PC-9 (cell line): ENCODE measurements around the gene FGFR2. TPM values are rescaled to one million over a fixed set of nuclear protein-coding genes. Genes with fewer than 3 reads are reported as not detected.

Experiments used
- BruUV-seq: library from RNA; stranded (reverse); fragments of 400-500 nt; replicated peaks from 2 replicates; lab custom pipeline; 2021; lab: Mats Ljungman, UMichigan
- CTCF ChIA-PET: fragments of 300-600 bp; sonication (Branson Sonifier 250); formaldehyde crosslinking; loops from one replicate; lab custom pipeline; 2022; ENCODE audit warnings: antibody characterized with exemption; lab: Charles Lee
- POLR2A ChIA-PET: fragments of 300-600 bp; sonication (Branson Sonifier 250); formaldehyde crosslinking; loops from one replicate; lab custom pipeline; 2022; ENCODE audit warnings: antibody characterized with exemption; ENCODE audit not compliant: unreplicated experiment; lab: Charles Lee
- DNase-seq, 2 experiments: peaks; one replicate each; pipeline versions ENCODE4 v3.0.0 to v3.0.0-alpha.2; 2015 to 2022; ENCODE audit warnings: mixed read lengths in 1 of 2
- H2AFZ ChIP-seq: fragments of 200-600 bp; sonication (generic); 2 replicates; pipeline ENCODE4 v1.8.1; 2017; ENCODE audit warnings: antibody characterized with exemption
- H3F3A ChIP-seq: fragments of 200-600 bp; sonication (generic); 2 replicates; pipeline ENCODE4 v1.8.1; 2017; ENCODE audit warnings: antibody characterized with exemption, mild to moderate bottlenecking, low read depth; ENCODE audit not compliant: insufficient read depth
- H3K27ac ChIP-seq: fragments of 200-600 bp; sonication (generic); 2 replicates; pipeline ENCODE4 v1.6.1; 2016; ENCODE audit warnings: mixed run types
- H3K27me3 ChIP-seq: fragments of 200-600 bp; sonication (generic); 2 replicates; pipeline ENCODE4 v1.6.1; 2016; ENCODE audit warnings: low read depth, mixed run types; ENCODE audit not compliant: insufficient read depth
- H3K36me3 ChIP-seq: fragments of 200-600 bp; sonication (generic); 2 replicates; pipeline ENCODE4 v1.6.1; 2016; ENCODE audit warnings: low read depth, mixed run types
- H3K4me1 ChIP-seq: fragments of 200-600 bp; sonication (generic); replicated peaks from 2 replicates; pipeline ENCODE4 v1.6.1; 2016; ENCODE audit warnings: mixed run types; ENCODE audit not compliant: insufficient read depth
- H3K4me2 ChIP-seq: fragments of 200-600 bp; sonication (generic); 2 replicates; pipeline ENCODE4 v1.6.1; 2017; ENCODE audit warnings: mixed run types
- H3K4me3 ChIP-seq: fragments of 200-600 bp; sonication (generic); 2 replicates; pipeline ENCODE4 v1.6.1; 2016; ENCODE audit warnings: mixed run types
- H3K79me2 ChIP-seq: fragments of 200-600 bp; sonication (generic); 2 replicates; pipeline ENCODE4 v1.6.1; 2017; ENCODE audit warnings: low read depth, mixed run types
- H3K9me2 ChIP-seq: fragments of 200-600 bp; sonication (generic); 2 replicates; pipeline ENCODE4 v1.8.1; 2017; ENCODE audit warnings: mild to moderate bottlenecking; ENCODE audit not compliant: insufficient read depth
- H3K9me3 ChIP-seq: fragments of 200-600 bp; sonication (generic); 2 replicates; pipeline ENCODE4 v1.8.1; 2016; ENCODE audit warnings: low read depth; ENCODE audit not compliant: insufficient read depth
- H4K20me1 ChIP-seq: fragments of 200-600 bp; sonication (generic); 2 replicates; pipeline ENCODE4 v1.8.1; 2017; ENCODE audit not compliant: insufficient read depth
- CTCF ChIP-seq: fragments of 200-600 bp; sonication (generic); conservative IDR thresholded peaks from 2 replicates; pipeline ENCODE4 v1.6.1; 2017; ENCODE audit warnings: mixed run types, antibody characterized with exemption, mild to moderate bottlenecking, moderate library complexity
- EZH2 ChIP-seq: fragments of 200-600 bp; sonication (generic); IDR thresholded peaks from 2 replicates; pipeline ENCODE4 v1.8.0; 2017; ENCODE audit warnings: antibody characterized with exemption, low read depth
- intact Hi-C: fragments of 100-400 bp; cut with micrococcal nuclease; formaldehyde crosslinking; loops from one replicate; pipeline ENCODE4 v1.10.0; 2022; ENCODE audit not compliant: unreplicated experiment
- total RNA-seq: library from RNA; stranded (reverse); gene quantifications from 2 replicates; pipeline ENCODE4 v1.2.3, GENCODE V29; 2021

Gene FGFR2
- total RNA-seq, 1 experiment from 2014 or later = not detected

GRCh38 chr10:121468726-121469125 is 129.5 kb downstream of the FGFR2 start:
- H3K79me2 ChIP-seq = no peaks in the 10 kb centered on the region
- H3K9me2 ChIP-seq = no peaks in the 10 kb centered on the region
- peaks cover 53% of the 10 kb centered on the region for H3K27me3 ChIP-seq
- no peak overlapping the region for H2AFZ ChIP-seq
- no peaks in the 10 kb centered on the region for H3K4me1 ChIP-seq
- intact Hi-C loops = no loop called here
- H3F3A ChIP-seq = no peaks in the 10 kb centered on the region
- no peaks in the 10 kb centered on the region for H3K9me3 ChIP-seq
- TF ChIP-seq EZH2 = no peak
- TF ChIP-seq CTCF = no peak
- no peak for DNase-seq
- POLR2A ChIA-PET = no interaction called here
- no peak overlapping the region for H3K27ac ChIP-seq
- no peak overlapping the region for H3K4me2 ChIP-seq
- no peaks in the 10 kb centered on the region for H3K36me3 ChIP-seq
- H3K4me3 ChIP-seq = no peak overlapping the region
- CTCF ChIA-PET = no interaction called here
- BruUV-seq = no TSS peak
- H4K20me1 ChIP-seq = no peaks in the 10 kb centered on the region

- Histone ChIP-seq H2AFZ (no peak overlapping the region), H3K4me3 (no peak overlapping the region), H4K20me1 (no peaks in the 10 kb centered on the region), H3K9me2 (no peaks in the 10 kb centered on the region), H3K27me3 (peaks cover 59% of the 10 kb centered on the region), H3F3A (no peaks in the 10 kb centered on the region), H3K4me1 (no peaks in the 10 kb centered on the region), H3K79me2 (no peaks in the 10 kb centered on the region), H3K4me2 (no peak overlapping the region), H3K9me3 (no peaks in the 10 kb centered on the region), H3K27ac (no peak overlapping the region), H3K36me3 (no peaks in the 10 kb centered on the region)
- TF ChIP-seq EZH2 = no peak
- no peak for TF ChIP-seq CTCF
- DNase-seq = no peak
- ChIA-PET CTCF (no interaction called here), POLR2A (no interaction called here)
- BruUV-seq = no TSS peak
- intact Hi-C loops = no loop called here
These were observed 131.8 kb downstream of the FGFR2 start for GRCh38 chr10:121466424-121466823.

- Histone ChIP-seq H3K27ac (no peak overlapping the region), H3F3A (no peaks in the 10 kb centered on the region), H3K27me3 (peaks cover 64% of the 10 kb centered on the region), H3K4me1 (no peaks in the 10 kb centered on the region), H3K4me2 (no peak overlapping the region), H3K4me3 (no peak overlapping the region), H3K9me3 (no peaks in the 10 kb centered on the region), H3K36me3 (no peaks in the 10 kb centered on the region), H3K9me2 (no peaks in the 10 kb centered on the region), H4K20me1 (no peaks in the 10 kb centered on the region), H3K79me2 (no peaks in the 10 kb centered on the region), H2AFZ (no peak overlapping the region)
- no peak for DNase-seq
- ChIA-PET POLR2A (no interaction called here), CTCF (no interaction called here)
- no TSS peak for BruUV-seq
- intact Hi-C loops = no loop called here
- TF ChIP-seq CTCF = no peak
- TF ChIP-seq EZH2 = no peak
These were observed 133.0 kb downstream of the FGFR2 start for GRCh38 chr10:121465215-121465614.
